ENCODE results near the gene DUS1L.

The DUS1L gene

GRCh38 chr17:82047379-82047778, 18.2 kb downstream of the DUS1L start (continued):
- TF ChIP-seq PATZ1 (CRISPR knock-in tag; IDR thresholded peaks at IDR 0.05; ENCODE audit: borderline replicate concordance) (no peak), OSR1 (CRISPR knock-in tag; IDR thresholded peaks at IDR 0.05) (no peak)

GRCh38 chr17:82046903-82047302, 18.7 kb downstream of the DUS1L start:
- no peak for ATAC-seq

GRCh38 chr17:82045936-82046484, 19.6 kb downstream of the DUS1L start:
- TF ChIP-seq CSRNP3 (CRISPR knock-in tag; IDR thresholded peaks at IDR 0.05) (no peak), ZFP30 (CRISPR knock-in tag; IDR thresholded peaks at IDR 0.05) (no peak), ZNF70 (CRISPR knock-in tag; IDR thresholded peaks at IDR 0.05) (no peak), RARB (CRISPR knock-in tag; IDR thresholded peaks at IDR 0.05) (no peak), PPARA (CRISPR knock-in tag; IDR thresholded peaks at IDR 0.05; ENCODE audit: borderline replicate concordance) (no peak), TOX (CRISPR knock-in tag; IDR thresholded peaks at IDR 0.05; ENCODE audit: borderline replicate concordance) (no peak), OSR1 (CRISPR knock-in tag; IDR thresholded peaks at IDR 0.05) (no peak)
- no peak for ATAC-seq

More at GRCh38 chr17:82046903-82047302, 18.7 kb downstream of the DUS1L start:
- TF ChIP-seq CSDC2 (CRISPR knock-in tag; IDR thresholded peaks at IDR 0.05) (no peak), TSHZ2 (CRISPR knock-in tag; IDR thresholded peaks at IDR 0.05) (no peak), ISL1 (CRISPR knock-in tag; IDR thresholded peaks at IDR 0.05) (no peak), ZNF8 (CRISPR knock-in tag; IDR thresholded peaks at IDR 0.05) (no peak), CSRNP3 (CRISPR knock-in tag; IDR thresholded peaks at IDR 0.05) (no peak), RARB (CRISPR knock-in tag; IDR thresholded peaks at IDR 0.05) (no peak), ARNTL (CRISPR knock-in tag; IDR thresholded peaks at IDR 0.05; ENCODE audit: borderline replicate concordance, low read depth) (no peak), TCF4 (CRISPR knock-in tag; IDR thresholded peaks at IDR 0.05; ENCODE audit: borderline replicate concordance) (no peak), ZNF70 (CRISPR knock-in tag; IDR thresholded peaks at IDR 0.05) (no peak), POU6F1 (CRISPR knock-in tag; IDR thresholded peaks at IDR 0.05; ENCODE audit: borderline replicate concordance, low read depth) (no peak), SNAI2 (CRISPR knock-in tag; IDR thresholded peaks at IDR 0.05) (no peak), TOX (CRISPR knock-in tag; IDR thresholded peaks at IDR 0.05; ENCODE audit: borderline replicate concordance) (no peak), ZC3H10 (CRISPR knock-in tag; IDR thresholded peaks at IDR 0.05) (no peak), BACH2 (CRISPR knock-in tag; IDR thresholded peaks at IDR 0.05; ENCODE audit: borderline replicate concordance) (no peak), PPARA (CRISPR knock-in tag; IDR thresholded peaks at IDR 0.05; ENCODE audit: borderline replicate concordance) (no peak)

- ATAC-seq: no peak; the same call in 2 of the 3 replicates
- no peak for TF ChIP-seq ZNF8 (CRISPR knock-in tag; IDR thresholded peaks at IDR 0.05)
- TF ChIP-seq TSHZ2 (CRISPR knock-in tag; IDR thresholded peaks at IDR 0.05): no peak
- TF ChIP-seq CSDC2 (CRISPR knock-in tag; IDR thresholded peaks at IDR 0.05): no peak
- no peak for TF ChIP-seq RARB (CRISPR knock-in tag; IDR thresholded peaks at IDR 0.05)
- no peak for TF ChIP-seq OSR1 (CRISPR knock-in tag; IDR thresholded peaks at IDR 0.05)
- no peak for TF ChIP-seq ARNTL (CRISPR knock-in tag; IDR thresholded peaks at IDR 0.05; ENCODE audit: borderline replicate concordance, low read depth)
- TF ChIP-seq POU6F1 (CRISPR knock-in tag; IDR thresholded peaks at IDR 0.05; ENCODE audit: borderline replicate concordance, low read depth): no peak
- no peak for TF ChIP-seq ZNF70 (CRISPR knock-in tag; IDR thresholded peaks at IDR 0.05)
- no peak for TF ChIP-seq ZFP30 (CRISPR knock-in tag; IDR thresholded peaks at IDR 0.05)
- no peak for TF ChIP-seq TOX (CRISPR knock-in tag; IDR thresholded peaks at IDR 0.05; ENCODE audit: borderline replicate concordance)
- TF ChIP-seq ZFP3 (CRISPR knock-in tag; IDR thresholded peaks at IDR 0.05): no peak
- no peak for TF ChIP-seq ISL1 (CRISPR knock-in tag; IDR thresholded peaks at IDR 0.05)
These were observed 22.1 kb downstream of the DUS1L start for GRCh38 chr17:82043507-82043906.
